SK-N-MC (cell line): ENCODE data around the gene ATAD2B.

Source experiments
- EZH2 ChIP-seq: fragments of 200-600 bp; sonication (generic); IDR thresholded peaks from one replicate; pipeline ENCODE4 v1.6.1; 2017; ENCODE audit warnings: antibody characterized with exemption
- FOXP2 ChIP-seq: optimal IDR thresholded peaks from 2 replicates; pipeline ENCODE3; 2011; ENCODE audit warnings: mild to moderate bottlenecking, moderate library complexity; ENCODE audit not compliant: insufficient read depth; ENCODE audit errors: extremely low read length, control extremely low read depth
- POLR2AphosphoS5 ChIP-seq: IDR thresholded peaks from 2 replicates; pipeline ENCODE4 v1.6.1; 2012; ENCODE audit warnings: mild to moderate bottlenecking, low read depth, low read length, borderline replicate concordance

- no peak for TF ChIP-seq POLR2AphosphoS5
- TF ChIP-seq EZH2: no peak
- no peak for TF ChIP-seq FOXP2
These were observed 149.1 kb downstream of the ATAD2B start for GRCh38 chr2:23777826-23778225.
